PC-9 (cell line): Measurements from ENCODE around the gene GPI. TPM values are rescaled to one million over a fixed set of nuclear protein-coding genes. Genes with fewer than 3 reads are reported as not detected.

Experiments
- BruUV-seq: library from RNA; stranded (reverse); fragments of 400-500 nt; replicated peaks from 2 replicates; lab custom pipeline; 2021; lab: Mats Ljungman, UMichigan
- CTCF ChIA-PET: fragments of 300-600 bp; sonication (Branson Sonifier 250); formaldehyde crosslinking; loops from one replicate; lab custom pipeline; 2022; ENCODE audit warnings: antibody characterized with exemption; lab: Charles Lee
- POLR2A ChIA-PET: fragments of 300-600 bp; sonication (Branson Sonifier 250); formaldehyde crosslinking; loops from one replicate; lab custom pipeline; 2022; ENCODE audit warnings: antibody characterized with exemption; ENCODE audit not compliant: unreplicated experiment; lab: Charles Lee
- DNase-seq, 2 experiments: peaks; one replicate each; pipeline versions ENCODE4 v3.0.0 to v3.0.0-alpha.2; 2015 to 2022; ENCODE audit warnings: mixed read lengths in 1 of 2
- H2AFZ ChIP-seq: fragments of 200-600 bp; sonication (generic); 2 replicates; pipeline ENCODE4 v1.8.1; 2017; ENCODE audit warnings: antibody characterized with exemption
- H3F3A ChIP-seq: fragments of 200-600 bp; sonication (generic); 2 replicates; pipeline ENCODE4 v1.8.1; 2017; ENCODE audit warnings: antibody characterized with exemption, mild to moderate bottlenecking, low read depth; ENCODE audit not compliant: insufficient read depth
- H3K27ac ChIP-seq: fragments of 200-600 bp; sonication (generic); 2 replicates; pipeline ENCODE4 v1.6.1; 2016; ENCODE audit warnings: mixed run types
- H3K27me3 ChIP-seq: fragments of 200-600 bp; sonication (generic); 2 replicates; pipeline ENCODE4 v1.6.1; 2016; ENCODE audit warnings: low read depth, mixed run types; ENCODE audit not compliant: insufficient read depth
- H3K36me3 ChIP-seq: fragments of 200-600 bp; sonication (generic); 2 replicates; pipeline ENCODE4 v1.6.1; 2016; ENCODE audit warnings: low read depth, mixed run types
- H3K4me1 ChIP-seq: fragments of 200-600 bp; sonication (generic); replicated peaks from 2 replicates; pipeline ENCODE4 v1.6.1; 2016; ENCODE audit warnings: mixed run types; ENCODE audit not compliant: insufficient read depth
- H3K4me2 ChIP-seq: fragments of 200-600 bp; sonication (generic); 2 replicates; pipeline ENCODE4 v1.6.1; 2017; ENCODE audit warnings: mixed run types
- H3K4me3 ChIP-seq: fragments of 200-600 bp; sonication (generic); 2 replicates; pipeline ENCODE4 v1.6.1; 2016; ENCODE audit warnings: mixed run types
- H3K79me2 ChIP-seq: fragments of 200-600 bp; sonication (generic); 2 replicates; pipeline ENCODE4 v1.6.1; 2017; ENCODE audit warnings: low read depth, mixed run types
- H3K9me2 ChIP-seq: fragments of 200-600 bp; sonication (generic); 2 replicates; pipeline ENCODE4 v1.8.1; 2017; ENCODE audit warnings: mild to moderate bottlenecking; ENCODE audit not compliant: insufficient read depth
- H3K9me3 ChIP-seq: fragments of 200-600 bp; sonication (generic); 2 replicates; pipeline ENCODE4 v1.8.1; 2016; ENCODE audit warnings: low read depth; ENCODE audit not compliant: insufficient read depth
- H4K20me1 ChIP-seq: fragments of 200-600 bp; sonication (generic); 2 replicates; pipeline ENCODE4 v1.8.1; 2017; ENCODE audit not compliant: insufficient read depth
- CTCF ChIP-seq: fragments of 200-600 bp; sonication (generic); conservative IDR thresholded peaks from 2 replicates; pipeline ENCODE4 v1.6.1; 2017; ENCODE audit warnings: mixed run types, antibody characterized with exemption, mild to moderate bottlenecking, moderate library complexity
- EZH2 ChIP-seq: fragments of 200-600 bp; sonication (generic); IDR thresholded peaks from 2 replicates; pipeline ENCODE4 v1.8.0; 2017; ENCODE audit warnings: antibody characterized with exemption, low read depth
- intact Hi-C: fragments of 100-400 bp; cut with micrococcal nuclease; formaldehyde crosslinking; loops from one replicate; pipeline ENCODE4 v1.10.0; 2022; ENCODE audit not compliant: unreplicated experiment
- total RNA-seq: library from RNA; stranded (reverse); gene quantifications from 2 replicates; pipeline ENCODE4 v1.2.3, GENCODE V29; 2021

The GPI gene
- total RNA-seq, 1 experiment from 2014 or later: 522 TPM

- Histone ChIP-seq H3K9me2 (no peaks in the 10 kb centered on the region), H3F3A (no peaks in the 10 kb centered on the region; the same call in 1 of the 2 replicates), H3K27ac (no peak overlapping the region), H3K9me3 (no peaks in the 10 kb centered on the region), H3K27me3 (no peaks in the 10 kb centered on the region), H3K4me3 (no peak overlapping the region), H3K79me2 (peaks cover 40% of the 10 kb centered on the region), H3K4me1 (peaks cover 15% of the 10 kb centered on the region), H3K4me2 (no peak overlapping the region), H3K36me3 (peaks cover 48% of the 10 kb centered on the region), H4K20me1 (peaks cover 15% of the 10 kb centered on the region; the same call in 1 of the 2 replicates), H2AFZ (no peak overlapping the region)
- intact Hi-C loops: no loop called here
- no peak for DNase-seq
- BruUV-seq: no TSS peak
- no peak for TF ChIP-seq EZH2
- no peak for TF ChIP-seq CTCF
- ChIA-PET POLR2A (interaction anchor here (0.9 kb wide), 1 partner anchor 12 kb away, joined by 4 read pairs; no protein-coding TSS in a partner anchor), CTCF (no interaction called here)
Measured at GRCh38 chr19:34370983-34371382, 6.0 kb downstream of the GPI start.

GRCh38 chr19:34373601-34374288 is 8.7 kb downstream of the GPI start:
- H3K4me2 ChIP-seq: no peak overlapping the region
- ChIA-PET POLR2A (no interaction called here), CTCF (interaction anchor here (0.7 kb wide), 1 partner anchor 9 kb away, joined by 3 read pairs; the partner anchor contains the start of gene GPI)
- H3K9me2 ChIP-seq: no peaks in the 10 kb centered on the region
- H3K79me2 ChIP-seq: peaks cover 13% of the 10 kb centered on the region
- intact Hi-C loops: no loop called here
- TF ChIP-seq CTCF (no peak), EZH2 (no peak)
- no peaks in the 10 kb centered on the region for H3K9me3 ChIP-seq
- H3K27ac ChIP-seq: no peak overlapping the region
- no peaks in the 10 kb centered on the region for H3K4me1 ChIP-seq
- BruUV-seq: no TSS peak
- no peaks in the 10 kb centered on the region for H3K27me3 ChIP-seq
- H3K36me3 ChIP-seq: peaks cover 41% of the 10 kb centered on the region
- H3K4me3 ChIP-seq: no peak overlapping the region
- DNase-seq: no peak
- H3F3A ChIP-seq: no peaks in the 10 kb centered on the region; the same call in 1 of the 2 replicates
- H4K20me1 ChIP-seq: no peaks in the 10 kb centered on the region
- no peak overlapping the region for H2AFZ ChIP-seq

DNA sequence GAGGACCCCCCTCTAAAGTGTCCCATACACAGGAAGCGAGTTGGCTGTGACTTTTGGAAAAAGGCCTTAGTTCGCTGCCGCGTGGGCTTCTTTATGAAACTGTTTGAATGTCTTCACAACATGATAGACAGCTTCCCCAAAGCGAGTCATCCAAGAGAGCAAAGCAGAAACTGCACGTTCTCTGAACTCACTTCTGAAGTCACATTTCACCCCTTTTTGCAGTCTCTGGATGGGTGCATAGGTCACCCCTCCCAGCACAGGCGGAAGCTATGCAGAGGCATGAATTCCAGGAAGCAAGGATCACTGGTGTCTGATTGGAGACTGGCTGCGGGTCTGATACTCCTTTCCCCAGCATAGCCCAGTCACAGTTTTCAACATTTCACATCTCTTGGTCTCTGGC is 10.6 kb downstream of the GPI start:
- Histone ChIP-seq H3K36me3 (peaks cover 36% of the 10 kb centered on the region), H4K20me1 (no peaks in the 10 kb centered on the region), H3K4me3 (no peak overlapping the region), H3K27ac (no peak overlapping the region), H3K9me3 (no peaks in the 10 kb centered on the region), H3K9me2 (no peaks in the 10 kb centered on the region), H3K79me2 (peaks cover 3% of the 10 kb centered on the region; the same call in 1 of the 2 replicates), H3K4me2 (no peak overlapping the region), H3F3A (no peaks in the 10 kb centered on the region), H3K27me3 (no peaks in the 10 kb centered on the region), H3K4me1 (no peaks in the 10 kb centered on the region), H2AFZ (no peak overlapping the region)
- no TSS peak for BruUV-seq
- POLR2A ChIA-PET: no interaction called here
- CTCF ChIA-PET: no interaction called here
- no peak for TF ChIP-seq CTCF
- no peak for TF ChIP-seq EZH2
- intact Hi-C loops: no loop called here
- no peak for DNase-seq
